ENCODE measurements around the gene AMH.

GRCh38 chr19:2207008-2207407 is 42.1 kb upstream of the AMH start:
- TF ChIP-seq CTCF (optimal IDR thresholded peaks at IDR 0.05 in 1 of 3, IDR thresholded peaks at IDR 0.05 in 1 of 3, conservative IDR thresholded peaks at IDR 0.05 in 1 of 3; ENCODE audit: extremely low read depth in 1 of 3, insufficient read depth in 2 of 3, low read length in 3 of 3), result no peak
- TF ChIP-seq EZH2 (IDR thresholded peaks at IDR 0.05; ENCODE audit: low read length), result no peak

All from keratinocyte (primary cell).